Colonic mucosa (tissue), 4 donors: ENCODE data around the gene P2RY6. TPM values are rescaled to one million over a fixed set of nuclear protein-coding genes. Genes with fewer than 3 reads are reported as not detected.

Experiments used
- DNase-seq: peaks from one replicate; pipeline ENCODE4 v3.0.0-alpha.2; 2020
- H3K27ac ChIP-seq: fragments of 200-600 bp; one replicate; pipeline ENCODE4 v1.8.0; 2021
- H3K27me3 ChIP-seq: fragments of 200-600 bp; one replicate; pipeline ENCODE4 v1.8.0; 2021
- H3K36me3 ChIP-seq: fragments of 200-600 bp; one replicate; pipeline ENCODE4 v1.8.0; 2021
- H3K4me1 ChIP-seq: fragments of 200-600 bp; one replicate; pipeline ENCODE4 v1.8.0; 2021; ENCODE audit warnings: mild to moderate bottlenecking
- H3K4me3 ChIP-seq: fragments of 200-600 bp; one replicate; pipeline ENCODE4 v1.8.0; 2021
- H3K9ac ChIP-seq, 2 donors: one replicate each; pipeline ENCODE4 v1.7.0; 2013; ENCODE audit warnings: control low read depth in 2 of 2, low read depth in 2 of 2, low read length in 2 of 2
- H3K9me3 ChIP-seq: fragments of 200-600 bp; one replicate; pipeline ENCODE4 v1.8.0; 2021
- intact Hi-C: fragments of 100-400 bp; cut with DNase I; formaldehyde crosslinking; loops from one replicate; pipeline ENCODE4 v1.14.1; 2022
- total RNA-seq, 2 donors: library from RNA; stranded (reverse); fragmentation: NEBNext Ultra II Directional in 1 of 2; extraction: Animal tissue kit (Norgen Biotek cat#: 25700) in 1 of 2; gene quantifications; one replicate each; pipeline ENCODE4 v1.2.1, GENCODE V29; 2021
- TF ChIP-seq, protein P1 (sequence below): fragments of 200-600 bp; IDR thresholded peaks from one replicate; pipeline ENCODE4 v1.8.0; 2022; ENCODE audit warnings: antibody characterized with exemption, mild to moderate bottlenecking
- donor health status: healthy.
- donor health status: DM: no; HTN: no; CAD: no.
- donor health status: DM: no; HTN: no; CAD: no.

The P2RY6 gene
- total RNA-seq, 2 donors from 2014 or later, result 0.91 to 1.4 TPM

DNA sequence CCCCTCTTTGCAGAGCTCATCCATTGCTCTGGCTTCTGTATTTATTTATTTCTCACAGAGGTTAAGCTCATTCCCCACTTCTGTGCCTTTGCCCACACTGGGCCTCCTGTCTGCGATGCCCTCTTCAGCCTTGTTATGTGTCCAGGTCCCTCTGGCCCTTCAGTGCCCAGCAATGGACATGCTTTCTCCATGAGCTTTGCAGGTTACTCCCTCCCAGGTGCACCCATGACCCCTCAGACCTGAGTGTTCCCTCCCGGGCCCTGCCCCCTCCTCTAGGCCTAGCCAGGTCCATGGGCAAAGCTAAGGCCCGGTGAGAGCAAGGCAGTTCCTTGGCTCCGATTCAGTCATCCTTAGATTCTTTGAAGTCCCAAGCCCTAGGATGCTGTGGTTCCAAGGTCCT is 18.4 kb downstream of the P2RY6 start:
- Histone ChIP-seq H3K9ac (no peak overlapping the region), H3K4me3 (no peak overlapping the region), H3K27me3 (no peaks in the 10 kb centered on the region), H3K9me3 (no peaks in the 10 kb centered on the region), H3K4me1 (peaks cover 5% of the 10 kb centered on the region), H3K36me3 (no peaks in the 10 kb centered on the region), H3K27ac (no peak overlapping the region)
- no peak for DNase-seq
- TF ChIP-seq, protein P1, sequence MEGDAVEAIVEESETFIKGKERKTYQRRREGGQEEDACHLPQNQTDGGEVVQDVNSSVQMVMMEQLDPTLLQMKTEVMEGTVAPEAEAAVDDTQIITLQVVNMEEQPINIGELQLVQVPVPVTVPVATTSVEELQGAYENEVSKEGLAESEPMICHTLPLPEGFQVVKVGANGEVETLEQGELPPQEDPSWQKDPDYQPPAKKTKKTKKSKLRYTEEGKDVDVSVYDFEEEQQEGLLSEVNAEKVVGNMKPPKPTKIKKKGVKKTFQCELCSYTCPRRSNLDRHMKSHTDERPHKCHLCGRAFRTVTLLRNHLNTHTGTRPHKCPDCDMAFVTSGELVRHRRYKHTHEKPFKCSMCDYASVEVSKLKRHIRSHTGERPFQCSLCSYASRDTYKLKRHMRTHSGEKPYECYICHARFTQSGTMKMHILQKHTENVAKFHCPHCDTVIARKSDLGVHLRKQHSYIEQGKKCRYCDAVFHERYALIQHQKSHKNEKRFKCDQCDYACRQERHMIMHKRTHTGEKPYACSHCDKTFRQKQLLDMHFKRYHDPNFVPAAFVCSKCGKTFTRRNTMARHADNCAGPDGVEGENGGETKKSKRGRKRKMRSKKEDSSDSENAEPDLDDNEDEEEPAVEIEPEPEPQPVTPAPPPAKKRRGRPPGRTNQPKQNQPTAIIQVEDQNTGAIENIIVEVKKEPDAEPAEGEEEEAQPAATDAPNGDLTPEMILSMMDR, result no peak
- intact Hi-C loops, result loop anchor here (10.0 kb wide), 1 partner anchor 104 kb away; no protein-coding TSS in a partner anchor

DNA sequence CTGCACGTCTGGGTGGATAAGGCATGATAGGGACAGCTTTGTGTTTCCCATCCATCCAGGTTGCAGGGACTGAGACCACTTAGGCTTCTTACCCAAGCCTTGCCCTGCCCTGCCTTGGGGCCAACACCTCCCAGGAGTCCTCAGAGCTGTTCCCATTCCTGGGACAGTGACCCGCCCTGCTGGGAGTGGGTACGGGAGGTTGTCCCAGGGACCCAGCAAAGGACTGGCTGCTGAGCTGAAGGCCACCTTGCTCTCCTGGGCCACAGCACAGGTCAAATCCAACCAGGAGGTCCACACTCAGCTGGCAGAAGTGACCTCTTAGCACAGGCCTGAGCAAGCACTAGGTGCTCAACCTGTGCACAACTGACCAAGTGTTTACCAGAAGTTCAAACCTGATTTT is 19.1 kb downstream of the P2RY6 start:
- intact Hi-C loops, result loop anchor here (10.0 kb wide), 1 partner anchor 104 kb away; no protein-coding TSS in a partner anchor
- peaks cover 5% of the 10 kb centered on the region for H3K4me1 ChIP-seq
- TF ChIP-seq, protein P1, result no peak

DNA sequence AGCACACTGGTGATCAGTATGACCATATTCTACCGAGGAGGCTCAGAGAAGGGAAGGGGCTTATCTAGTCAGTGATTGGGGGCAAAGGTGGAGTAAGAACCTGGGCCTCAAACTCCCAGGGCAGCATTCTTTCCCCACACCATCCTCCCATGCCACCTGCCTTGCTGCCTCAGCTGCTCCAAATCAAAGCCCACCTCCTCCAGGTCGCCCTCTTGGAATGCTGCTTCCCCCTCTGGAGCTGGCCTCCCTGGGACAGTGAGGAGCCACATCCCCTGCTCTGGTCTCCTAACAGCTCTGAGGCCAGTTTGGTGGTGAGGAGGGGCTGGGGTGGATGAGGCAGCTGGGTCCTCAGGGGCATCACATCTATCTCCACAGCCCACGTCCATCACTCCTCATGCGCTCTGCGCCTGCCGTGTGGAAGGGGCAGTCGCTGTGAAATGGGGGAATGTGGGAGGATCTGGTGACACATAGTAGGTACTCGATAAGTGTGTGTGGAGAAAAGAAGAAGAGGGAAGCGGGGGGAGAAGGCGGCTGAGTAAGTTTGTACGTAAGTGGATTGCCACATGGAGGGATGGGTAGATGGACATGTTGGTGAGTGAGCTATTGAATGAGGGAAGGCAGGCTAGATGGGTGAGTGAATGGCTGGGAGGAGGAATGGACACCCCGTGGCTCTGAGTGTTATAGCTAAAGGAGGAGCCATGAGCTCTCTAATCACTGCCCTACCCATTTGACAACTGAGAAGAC is 19.8 kb downstream of the P2RY6 start:
- Histone ChIP-seq H3K9ac (no peak overlapping the region), H3K4me3 (no peak overlapping the region), H3K27ac (no peak overlapping the region), H3K4me1 (peaks cover 5% of the 10 kb centered on the region), H3K36me3 (no peaks in the 10 kb centered on the region), H3K27me3 (no peaks in the 10 kb centered on the region), H3K9me3 (no peaks in the 10 kb centered on the region)
- no peak for DNase-seq
- intact Hi-C loops, result loop anchor here (10.0 kb wide), 1 partner anchor 103 kb away; no protein-coding TSS in a partner anchor
- TF ChIP-seq, protein P1, result no peak

More for the DNA sequence above, 19.1 kb downstream of the P2RY6 start:
- Histone ChIP-seq H3K9me3 (no peaks in the 10 kb centered on the region), H3K27ac (no peak overlapping the region), H3K36me3 (no peaks in the 10 kb centered on the region), H3K9ac (no peak overlapping the region), H3K27me3 (no peaks in the 10 kb centered on the region), H3K4me3 (no peak overlapping the region)
- no peak for DNase-seq

DNA sequence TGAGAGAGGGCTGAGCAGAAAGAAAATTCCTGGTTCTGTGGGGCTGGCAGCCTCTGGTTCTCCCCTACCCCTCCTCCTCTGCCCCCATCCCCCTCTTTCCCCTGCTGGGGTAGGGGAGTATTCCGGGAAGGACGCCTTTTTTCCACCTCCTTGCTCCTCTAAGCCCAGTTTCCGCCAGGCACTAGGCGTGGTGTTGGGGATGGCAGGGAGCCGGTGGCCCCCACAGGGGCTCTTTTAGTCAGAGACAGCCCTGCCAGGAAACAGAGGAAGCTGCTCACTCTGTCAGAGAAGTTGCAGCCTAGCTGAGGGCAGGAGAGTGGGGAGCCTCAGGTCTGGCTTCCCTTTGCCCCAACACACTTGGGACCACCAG is 20.4 kb downstream of the P2RY6 start:
- H3K4me1 ChIP-seq, result peaks cover 5% of the 10 kb centered on the region
- H3K9me3 ChIP-seq, result no peaks in the 10 kb centered on the region
- TF ChIP-seq, protein P1, result no peak
- no peak overlapping the region for H3K4me3 ChIP-seq
- no peak overlapping the region for H3K9ac ChIP-seq
- H3K36me3 ChIP-seq, result no peaks in the 10 kb centered on the region
- no peak for DNase-seq
- H3K27me3 ChIP-seq, result no peaks in the 10 kb centered on the region
- intact Hi-C loops, result loop anchor here (10.0 kb wide), 1 partner anchor 102 kb away; no protein-coding TSS in a partner anchor
- H3K27ac ChIP-seq, result no peak overlapping the region

DNA sequence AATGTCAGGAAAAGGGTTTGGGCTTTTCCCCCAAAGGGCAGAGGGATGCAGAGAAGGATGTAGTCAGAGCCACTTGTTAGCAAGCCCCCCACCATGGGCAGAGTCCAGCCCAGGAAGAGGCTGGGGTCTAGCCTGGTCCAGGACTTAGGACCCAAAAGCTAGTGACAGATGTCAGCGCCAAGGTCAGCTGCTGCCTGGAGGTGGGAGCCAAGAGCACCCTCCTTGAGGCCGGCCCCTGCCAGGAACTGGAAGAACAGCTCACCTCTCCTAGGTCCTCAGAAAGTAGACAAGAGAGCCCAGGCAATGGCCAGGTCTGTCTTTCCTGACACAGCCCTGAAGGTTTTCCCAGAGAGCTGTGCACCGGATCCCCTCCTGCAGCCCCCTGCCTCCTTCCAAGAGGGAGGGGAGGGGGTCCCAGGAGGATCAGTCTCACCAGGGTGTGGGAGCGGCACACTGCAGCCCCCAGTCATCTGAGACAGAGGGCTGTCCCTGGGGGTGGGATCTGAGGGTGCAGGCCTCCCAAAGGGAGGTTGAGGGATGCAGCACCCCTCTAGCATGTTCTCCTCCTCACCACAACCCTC is 21.3 kb downstream of the P2RY6 start:
- TF ChIP-seq, protein P1, result no peak
- no peak for DNase-seq
- Histone ChIP-seq H3K9me3 (no peaks in the 10 kb centered on the region), H3K4me3 (no peak overlapping the region), H3K4me1 (peaks cover 5% of the 10 kb centered on the region), H3K27me3 (no peaks in the 10 kb centered on the region), H3K27ac (no peak overlapping the region), H3K36me3 (no peaks in the 10 kb centered on the region), H3K9ac (no peak overlapping the region)
- intact Hi-C loops, result loop anchor here (10.0 kb wide), 1 partner anchor 101 kb away; no protein-coding TSS in a partner anchor
